DND-41 (cell line): Measurements from ENCODE around the gene DNAH8.

ENCODE experiments used
- ATAC-seq: fragments of 200-7000 bp; cut with Tn5 transposase; 3 replicates; pipeline ENCODE4 v1.9.1; 2021; ENCODE audit warnings: low read depth; ENCODE audit not compliant: insufficient read depth
- DNase-seq: peaks from one replicate; pipeline ENCODE4 v3.0.0-alpha.2; 2020
- H2AFZ ChIP-seq: 2 replicates; pipeline ENCODE4 v1.6.0; 2012; ENCODE audit warnings: low read depth, low read length
- H3K27ac ChIP-seq: 2 replicates; pipeline ENCODE4 v1.5.1; 2012; ENCODE audit warnings: low read length, inconsistent platforms
- H3K27me3 ChIP-seq: fragments of 200-600 bp; sonication (generic); 2 replicates; pipeline ENCODE4 v1.6.0; 2012; ENCODE audit warnings: low read length, mild to moderate bottlenecking, inconsistent platforms; ENCODE audit not compliant: insufficient read depth, poor library complexity
- H3K36me3 ChIP-seq: 2 replicates; pipeline ENCODE4 v1.5.1; 2012; ENCODE audit warnings: low read length, inconsistent platforms; ENCODE audit not compliant: insufficient read depth
- H3K4me1 ChIP-seq: 2 replicates; pipeline ENCODE4 v1.5.1; 2012; ENCODE audit warnings: mild to moderate bottlenecking, low read length; ENCODE audit not compliant: insufficient read depth
- H3K4me2 ChIP-seq: 2 replicates; pipeline ENCODE4 v1.6.0; 2012; ENCODE audit warnings: mild to moderate bottlenecking, moderate library complexity, low read length, inconsistent platforms; ENCODE audit not compliant: insufficient read depth
- H3K4me3 ChIP-seq, 2 experiments: fragments of 200-600 bp in 1 of 2; shearing (Covaris generic) in 1 of 2; 2 replicates each; pipeline ENCODE4 v1.5.1; 2012 to 2016; ENCODE audit warnings: inconsistent platforms in 2 of 2, low read length in 2 of 2, mild to moderate bottlenecking in 2 of 2, low read depth in 1 of 2, moderate library complexity in 1 of 2
- H3K79me2 ChIP-seq: 2 replicates; pipeline ENCODE4 v1.6.0; 2012; ENCODE audit warnings: low read length, inconsistent platforms; ENCODE audit not compliant: insufficient read depth
- H3K9ac ChIP-seq: 2 replicates; pipeline ENCODE4 v1.6.0; 2012; ENCODE audit warnings: low read depth, mild to moderate bottlenecking, inconsistent platforms, low read length, moderate library complexity
- H3K9me3 ChIP-seq: 2 replicates; pipeline ENCODE4 v1.5.1; 2012; ENCODE audit warnings: low read length, moderate library complexity, mild to moderate bottlenecking, inconsistent platforms; ENCODE audit not compliant: insufficient read depth, severe bottlenecking
- H4K20me1 ChIP-seq: 2 replicates; pipeline ENCODE4 v1.6.0; 2012; ENCODE audit warnings: low read length; ENCODE audit not compliant: insufficient read depth
- CTCF ChIP-seq: IDR thresholded peaks from 2 replicates; pipeline ENCODE4 v1.5.1; 2012; ENCODE audit warnings: borderline replicate concordance, low read length, moderate library complexity, mild to moderate bottlenecking; ENCODE audit not compliant: poor library complexity, severe bottlenecking; ENCODE audit errors: extremely low read depth
- EZH2 ChIP-seq: IDR thresholded peaks from 3 replicates; pipeline ENCODE4 v1.6.1; 2012; ENCODE audit warnings: borderline replicate concordance, low read depth, mild to moderate bottlenecking, moderate library complexity, low read length, inconsistent platforms; ENCODE audit not compliant: severe bottlenecking

DNAH8 gene

DNA sequence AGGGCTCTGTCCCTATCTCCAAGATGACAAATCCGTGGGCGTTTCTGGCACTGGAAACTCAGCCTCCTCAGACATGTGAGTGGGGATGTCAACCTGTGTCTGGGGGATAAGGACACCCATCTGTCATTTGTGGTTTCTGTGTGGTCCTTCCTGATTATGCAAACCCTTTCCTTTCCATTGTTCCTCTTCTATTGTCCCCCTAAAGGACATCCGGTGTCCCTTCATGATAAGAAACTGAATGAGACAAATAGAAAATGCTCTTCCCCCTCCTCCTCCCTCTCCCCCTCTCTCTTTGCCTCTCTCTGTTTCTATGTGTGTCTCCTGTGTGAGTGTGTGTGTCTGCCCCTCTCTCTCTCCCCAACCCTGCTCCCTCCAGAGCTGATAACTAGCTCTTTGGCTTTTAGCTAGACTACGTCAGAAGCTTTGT is 322.0 kb downstream of the DNAH8 start:
- no peak for DNase-seq
- ATAC-seq = no peak
- H4K20me1 ChIP-seq = no peaks in the 10 kb centered on the region; the same call in 1 of the 2 replicates
- H3K4me1 ChIP-seq = no peaks in the 10 kb centered on the region
- H2AFZ ChIP-seq = no peak overlapping the region
- no peak overlapping the region for H3K4me3 ChIP-seq
- H3K9ac ChIP-seq = no peak overlapping the region
- H3K4me2 ChIP-seq = no peak overlapping the region
- no peaks in the 10 kb centered on the region for H3K36me3 ChIP-seq
- no peaks in the 10 kb centered on the region for H3K9me3 ChIP-seq
- H3K79me2 ChIP-seq = no peaks in the 10 kb centered on the region
- H3K27ac ChIP-seq = no peak overlapping the region
- peaks cover 25% of the 10 kb centered on the region for H3K27me3 ChIP-seq
- TF ChIP-seq CTCF (no peak), EZH2 (no peak)

DNA sequence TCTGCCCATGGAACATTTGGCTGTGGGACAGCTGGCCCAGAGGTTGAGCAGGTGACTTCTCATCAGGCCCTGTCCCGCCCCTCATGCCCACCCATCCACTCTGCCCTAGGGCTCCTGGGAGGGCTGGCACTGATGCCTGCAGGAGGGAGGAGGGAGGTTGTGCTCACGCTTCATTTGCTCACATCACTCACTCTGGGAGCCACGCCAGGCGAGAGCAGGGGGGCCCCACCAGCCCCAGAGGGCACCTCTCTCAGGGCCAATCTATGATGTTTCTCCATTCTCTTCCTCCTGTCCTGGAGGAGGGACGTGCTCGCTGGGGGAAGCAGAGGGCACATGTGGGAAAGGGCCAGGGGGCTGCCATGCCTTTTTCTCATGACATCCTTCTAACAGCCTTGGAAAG is 322.6 kb downstream of the DNAH8 start:
- no peak for DNase-seq
- Histone ChIP-seq H3K27ac (no peak overlapping the region), H3K4me2 (no peak overlapping the region), H3K36me3 (no peaks in the 10 kb centered on the region), H3K9ac (no peak overlapping the region), H4K20me1 (no peaks in the 10 kb centered on the region; the same call in 1 of the 2 replicates), H3K4me3 (no peak overlapping the region), H3K27me3 (peaks cover 25% of the 10 kb centered on the region), H3K79me2 (no peaks in the 10 kb centered on the region), H3K9me3 (no peaks in the 10 kb centered on the region), H3K4me1 (no peaks in the 10 kb centered on the region), H2AFZ (no peak overlapping the region)
- no peak for ATAC-seq
- TF ChIP-seq EZH2 (no peak), CTCF (no peak)

DNA sequence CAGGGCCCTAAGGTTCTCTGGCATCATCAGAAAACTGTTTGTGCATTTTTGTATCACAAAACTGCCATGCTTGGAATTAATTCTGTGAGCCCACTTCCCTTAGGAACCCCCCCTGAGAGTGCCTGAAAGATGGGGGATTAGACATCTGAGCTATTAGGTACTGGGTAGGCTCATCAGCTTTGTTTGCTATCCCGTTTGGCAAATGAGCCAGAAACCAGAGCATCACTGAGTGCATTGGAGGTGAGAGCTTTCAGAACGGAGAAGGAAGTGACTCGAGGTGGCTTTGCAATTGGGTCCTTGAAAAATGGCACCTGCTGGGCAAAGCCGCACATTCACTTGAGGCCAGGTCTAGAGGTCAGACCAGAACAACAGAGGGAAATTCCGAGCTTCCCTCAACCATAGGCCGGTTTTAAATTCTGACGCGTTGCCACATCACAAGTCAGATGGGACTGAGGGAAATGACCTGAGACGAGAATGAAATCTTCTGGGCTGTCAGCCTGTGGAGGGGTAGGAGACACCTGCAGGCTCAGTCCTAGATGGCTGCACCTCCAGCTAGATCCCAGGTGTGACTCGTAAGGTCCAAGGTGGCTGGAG is 325.1 kb downstream of the DNAH8 start:
- H3K4me2 ChIP-seq = no peak overlapping the region
- no peaks in the 10 kb centered on the region for H3K4me1 ChIP-seq
- H3K4me3 ChIP-seq = no peak overlapping the region
- no peak overlapping the region for H3K27ac ChIP-seq
- no peak for ATAC-seq
- DNase-seq = no peak
- H2AFZ ChIP-seq = no peak overlapping the region
- no peaks in the 10 kb centered on the region; the same call in 1 of the 2 replicates for H4K20me1 ChIP-seq
- no peak for TF ChIP-seq EZH2
- TF ChIP-seq CTCF = no peak
- peaks cover 16% of the 10 kb centered on the region for H3K27me3 ChIP-seq
- no peaks in the 10 kb centered on the region for H3K9me3 ChIP-seq
- H3K9ac ChIP-seq = no peak overlapping the region
- H3K79me2 ChIP-seq = no peaks in the 10 kb centered on the region
- no peaks in the 10 kb centered on the region for H3K36me3 ChIP-seq
